K562 (cell line): ENCODE measurements around the gene TARS1. TPM values are rescaled to one million over a fixed set of nuclear protein-coding genes. Genes with fewer than 3 reads are reported as not detected.
A peak's percentile ranks its signal among the peaks of the same experiment; 100 is the strongest.

Source experiments
- ATF1 ChIP-seq, 2 experiments: fragments of 450-650 bp in 1 of 2; IDR thresholded peaks; 2 replicates each; pipeline ENCODE4 v1.6.1; 2016; ENCODE audit warnings: missing compliant biosample characterization in 1 of 2, missing genetic modification characterization in 1 of 2
- BCOR ChIP-seq: fragments of 450-650 bp; IDR thresholded peaks from 2 replicates; pipeline ENCODE4 v1.6.1; 2016
- CBFA2T3 ChIP-seq: fragments of 450-650 bp; IDR thresholded peaks from 2 replicates; pipeline ENCODE4 v1.6.1; 2017
- CEBPZ ChIP-seq: fragments of 150-350 bp; IDR thresholded peaks from 2 replicates; pipeline ENCODE4 v1.6.1; 2014; ENCODE audit warnings: low read depth, mild to moderate bottlenecking, low read length, borderline replicate concordance
- FOXM1 ChIP-seq, 2 experiments: fragments of 450-650 bp in 1 of 2; sonication (generic) in 1 of 2; formaldehyde crosslinking in 1 of 2; IDR thresholded peaks; 2 replicates each; pipeline versions ENCODE4 v1.6.1 to v1.9.0; 2017 to 2022; ENCODE audit warnings: low read depth in 2 of 2, mild to moderate bottlenecking in 2 of 2, missing genetic modification reagents in 1 of 2, moderate library complexity in 1 of 2
- MAFF ChIP-seq: IDR thresholded peaks from 2 replicates; pipeline ENCODE4 v1.6.1; 2012; ENCODE audit warnings: low read length, improper control_type of control experiment
- MAZ ChIP-seq, 2 experiments: fragments of 450-650 bp in 1 of 2; sonication (generic) in 1 of 2; formaldehyde crosslinking; IDR thresholded peaks in 1 of 2; conservative IDR thresholded peaks in 1 of 2; 2 replicates each; pipeline versions ENCODE4 v1.4.0 to v1.5.0; 2020; ENCODE audit warnings: mild to moderate bottlenecking in 1 of 2, missing genetic modification reagents in 1 of 2
- NEUROD1 ChIP-seq: fragments of 150-350 bp; IDR thresholded peaks from 2 replicates; pipeline ENCODE4 v1.6.1; 2014; ENCODE audit warnings: borderline replicate concordance, low read length, low read depth; ENCODE audit not compliant: partially characterized antibody
- NR4A1 ChIP-seq, 2 experiments: fragments of 250-450 bp in 1 of 2; fragments of 450-650 bp in 1 of 2; sonication (Bioruptor Pico) in 1 of 2; IDR thresholded peaks; 2 replicates each; pipeline versions ENCODE4 v1.4.0 to v1.6.1; 2016 to 2020; ENCODE audit warnings: mild to moderate bottlenecking in 2 of 2, missing compliant biosample characterization in 1 of 2, missing genetic modification characterization in 1 of 2, moderate library complexity in 1 of 2
- PHF8 ChIP-seq: fragments of 200-600 bp; sonication (generic); IDR thresholded peaks from 2 replicates; pipeline ENCODE4 v1.6.1; 2012; ENCODE audit warnings: mixed run types, mild to moderate bottlenecking, inconsistent platforms, low read length, moderate library complexity, borderline replicate concordance
- PREB ChIP-seq: sonication (generic); formaldehyde crosslinking; IDR thresholded peaks from 2 replicates; pipeline ENCODE4 v1.8.1; 2023; ENCODE audit warnings: mild to moderate bottlenecking, missing genetic modification reagents
- PYGO2 ChIP-seq: fragments of 450-650 bp; IDR thresholded peaks from 2 replicates; pipeline ENCODE4 v1.6.1; 2016; ENCODE audit warnings: mild to moderate bottlenecking, missing genetic modification characterization, moderate library complexity, missing compliant biosample characterization
- RBM39 ChIP-seq: fragments of 200-400 bp; formaldehyde crosslinking; optimal IDR thresholded peaks from 2 replicates; pipeline ENCODE3; 2018; ENCODE audit warnings: low read depth, low read length
- SMAD1 ChIP-seq: fragments of 150-350 bp; IDR thresholded peaks from 2 replicates; pipeline ENCODE4 v1.6.1; 2014; ENCODE audit warnings: low read length, low read depth; ENCODE audit not compliant: partially characterized antibody
- SRSF1 ChIP-seq: fragments of 200-400 bp; formaldehyde crosslinking; IDR thresholded peaks from 2 replicates; pipeline ENCODE4 v1.6.1; 2017; ENCODE audit warnings: mild to moderate bottlenecking, low read depth, low read length, moderate library complexity
- SRSF9 ChIP-seq: fragments of 200-400 bp; formaldehyde crosslinking; IDR thresholded peaks from 2 replicates; pipeline ENCODE4 v1.6.1; 2017; ENCODE audit warnings: low read depth, low read length, borderline replicate concordance
- STAT5A ChIP-seq: IDR thresholded peaks from 2 replicates; pipeline ENCODE4 v1.6.1; 2012; ENCODE audit warnings: low read length, inconsistent platforms, borderline replicate concordance
- TAL1 ChIP-seq: fragments of 450-650 bp; IDR thresholded peaks from 2 replicates; pipeline ENCODE4 v1.6.1; 2016; ENCODE audit warnings: mild to moderate bottlenecking
- TBP ChIP-seq: optimal IDR thresholded peaks from 2 replicates; pipeline ENCODE3; 2011; ENCODE audit warnings: low read depth, low read length, improper control_type of control experiment
- TFAP4 ChIP-seq: sonication (generic); formaldehyde crosslinking; IDR thresholded peaks from 2 replicates; pipeline ENCODE4 v1.8.0; 2022; ENCODE audit warnings: missing genetic modification reagents, mild to moderate bottlenecking, moderate library complexity, borderline replicate concordance
- ZNF121 ChIP-seq: sonication (generic); formaldehyde crosslinking; conservative IDR thresholded peaks from 2 replicates; pipeline ENCODE4 v1.8.0; 2022; ENCODE audit warnings: missing genetic modification reagents
- ZNF24 ChIP-seq: fragments of 450-650 bp; IDR thresholded peaks from 2 replicates; pipeline ENCODE4 v1.6.1; 2016
- ZNF431 ChIP-seq: sonication (generic); formaldehyde crosslinking; IDR thresholded peaks from 2 replicates; pipeline ENCODE4 v1.8.0; 2022; ENCODE audit warnings: mild to moderate bottlenecking, missing genetic modification reagents
- polyA plus RNA-seq, 8 experiments: library from polyadenylated mRNA; depleted of rRNA in 4 of 8; stranded (reverse) in 5 of 8; unstranded in 3 of 8; fragments of >200 nt; fragmentation: Nextera tagmentation in 2 of 8; fragmentation: Illumina TruSeq in 1 of 8; extraction: Ambion mirVana in 2 of 8; extraction: Trizol in 1 of 8; gene quantifications; 2 replicates each; pipeline versions ENCODE4 v1.2.1 to v1.2.3, GENCODE V29; 2011 to 2014; ENCODE audit warnings: inconsistent platforms in 1 of 8, missing spikeins in 1 of 8
- total RNA-seq, 7 experiments: library from RNA; depleted of rRNA in 6 of 7; stranded (reverse); fragments of >200 nt in 6 of 7; fragmentation: Illumina TruSeq in 2 of 7; extraction: Trizol in 2 of 7; gene quantifications; 2 replicates each; pipeline versions ENCODE4 v1.2.1 to v1.2.3, GENCODE V29; 2011 to 2021; ENCODE audit warnings: low replicate concordance in 1 of 7

The TARS1 gene
- total and polyA plus RNA-seq, 9 of the 15 experiments (the other 6 are each of a cell fraction or from before 2014, with no cell fraction given) = 263 to 518 (median 439) TPM

GRCh38 chr5:33440482-33441240 is at the start of gene TARS1 (continued):
- TF ChIP-seq FOXM1 (IDR thresholded peaks at IDR 0.05; ENCODE audit: low read depth) (no peak), FOXM1 (CRISPR knock-in tag; IDR thresholded peaks at IDR 0.05; ENCODE audit: low read depth) (0 out of 2 replicates have a peak, but pooled peaks have one; percentile 12), SMAD1 (peak; percentile 15), SRSF9 (no peak), SRSF1 (no peak), CBFA2T3 (peak; percentile 24; the same call in 1 of the 2 replicates), MAFF (0 out of 2 replicates have a peak, but pooled peaks have one; percentile 4), ZNF121 (CRISPR knock-in tag) (no peak), PREB (CRISPR knock-in tag) (no peak), MAZ (CRISPR knock-in tag; conservative IDR thresholded peaks at IDR 0.05 in 1 of 2, IDR thresholded peaks at IDR 0.05 in 1 of 2) (peak in 1 of 2 experiments; percentile 79; a peak in 3 of 4 replicates), NR4A1 (CRISPR knock-in tag; IDR thresholded peaks at IDR 0.05) (no peak), NR4A1 (tag; IDR thresholded peaks at IDR 0.05) (no peak), TBP (peak; percentile 77), ATF1 (CRISPR knock-in tag; IDR thresholded peaks at IDR 0.05) (no peak), ATF1 (tag; IDR thresholded peaks at IDR 0.05) (peak; percentile 92), RBM39 (no peak), STAT5A (peak; percentile 55; the same call in 1 of the 2 replicates), PHF8 (peak; percentile 94), TAL1 (peak; percentile 13; the same call in 1 of the 2 replicates), ZNF24 (peak; percentile 55; the same call in 1 of the 2 replicates), NEUROD1 (peak; percentile 52), ZNF431 (CRISPR knock-in tag) (no peak), CEBPZ (no peak), TFAP4 (CRISPR knock-in tag) (peak; percentile 98), BCOR (peak; percentile 47), PYGO2 (tag) (no peak)
